Sigmoid colon (tissue), 4 donors: Measurements from ENCODE around the gene PIGP.

Source experiments
- CTCF ChIP-seq, 4 experiments: fragments of 450-650 bp in 3 of 4; fragments of 200-600 bp in 1 of 4; IDR thresholded peaks; one replicate each; pipeline ENCODE4 v1.5.1; 2016 to 2019; ENCODE audit warnings: antibody characterized with exemption in 4 of 4, mild to moderate bottlenecking in 3 of 4, moderate library complexity in 2 of 4
- EP300 ChIP-seq, 4 donors: sonication (generic); formaldehyde crosslinking; IDR thresholded peaks; one replicate each; pipeline ENCODE4 v1.6.1; 2017; ENCODE audit warnings: antibody characterized with exemption in 4 of 4
- POLR2A ChIP-seq, 2 donors: fragments of 450-650 bp; IDR thresholded peaks; one replicate each; pipeline ENCODE4 v1.6.1; 2016; ENCODE audit warnings: antibody characterized with exemption in 2 of 2, mild to moderate bottlenecking in 2 of 2, moderate library complexity in 2 of 2

- TF ChIP-seq CTCF (IDR thresholded peaks at IDR 0.05) (no peak), POLR2A (IDR thresholded peaks at IDR 0.05) (no peak), EP300 (IDR thresholded peaks at IDR 0.05) (no peak)
These were observed 40.6 kb downstream of the PIGP start for GRCh38 chr21:37032293-37032692.
